ENCODE measurements around the gene PADI2. TPM values are rescaled to one million over a fixed set of nuclear protein-coding genes. Genes with fewer than 3 reads are reported as not detected.

Gene PADI2
- total and polyA plus RNA-seq, 2 of the 8 experiments (the other 6 are each of a cell fraction or from before 2014, with no cell fraction given), result 1.6 to 7.5 TPM

DNA sequence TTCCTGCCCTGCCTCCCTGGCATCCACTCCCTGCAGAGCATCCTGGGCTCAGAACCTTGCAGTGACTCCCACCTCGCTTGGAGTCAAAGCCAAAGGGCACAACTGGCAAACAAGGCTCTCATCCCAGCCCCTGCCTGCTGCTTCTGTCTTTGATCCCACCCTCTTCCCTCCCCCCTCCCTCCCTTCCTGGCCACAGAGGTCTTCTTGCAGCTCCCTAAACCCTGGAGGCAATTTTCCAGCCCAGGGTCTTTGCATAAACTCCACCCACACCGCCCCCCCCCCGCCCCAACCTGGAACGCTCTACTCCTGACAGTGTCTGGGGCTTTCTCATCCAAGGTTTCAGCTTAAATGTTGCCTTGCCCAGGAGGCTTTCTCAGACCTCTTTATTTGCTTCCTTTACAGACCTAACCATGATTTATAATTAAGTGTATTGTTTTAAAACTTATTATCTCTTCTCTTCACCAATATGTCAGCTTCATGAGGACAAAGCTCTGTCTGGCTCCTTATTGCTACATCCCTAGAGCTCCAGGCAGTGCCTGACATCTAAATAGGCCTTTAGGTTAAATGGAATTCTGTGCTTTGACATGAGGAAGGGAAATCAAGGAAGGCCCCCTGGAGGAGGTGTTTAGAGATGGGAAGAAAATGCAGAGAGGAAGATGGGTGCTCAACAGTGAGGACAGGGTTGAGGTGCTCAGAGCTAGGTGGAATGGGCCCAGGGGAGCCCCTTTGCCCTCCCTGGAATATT is 48.0 kb upstream of the PADI2 start:
- no peak overlapping the region for H2AK5ac ChIP-seq (ENCODE audit: low read depth, low read length)
- no peaks in the 10 kb centered on the region for H3K79me2 ChIP-seq (ENCODE audit: control insufficient read depth in 1 of 2, insufficient read depth in 2 of 2, low read length in 2 of 2)
- H3K27me3 ChIP-seq (replicated peaks in 1 of 4; ENCODE audit: control insufficient read depth in 3 of 4, extremely low read depth in 1 of 4, insufficient read depth in 3 of 4, low read length in 3 of 4), result no peaks in the 10 kb centered on the region
- no peak overlapping the region for H3K4me2 ChIP-seq (ENCODE audit: insufficient read depth in 1 of 2, low read depth in 2 of 2, low read length in 2 of 2)
- no peaks in the 10 kb centered on the region for H3K79me1 ChIP-seq (ENCODE audit: low read depth, low read length)
- H3K4ac ChIP-seq (replicated peaks; ENCODE audit: insufficient read length, low read depth, low read length), result no peak overlapping the region
- H3K23me2 ChIP-seq (ENCODE audit: low read depth, low read length), result peaks cover 5% of the 10 kb centered on the region; the same call in 1 of the 2 replicates
- H3K9me3 ChIP-seq (ENCODE audit: insufficient read depth in 2 of 2, low read depth in 1 of 2, low read length in 1 of 2), result no peaks in the 10 kb centered on the region
- 45% methylated on average over 4 of the region's 4 CpGs; no CpG with 5 or more reads in 1 of the 2 experiments for WGBS, 2 experiments (ENCODE audit: extremely low coverage in 1 of 2, insufficient coverage in 1 of 2, insufficient read length in 1 of 2, insufficient replicate concordance in 2 of 2, low coverage in 1 of 2, low lambda C conversion rate in 2 of 2, missing lambda C conversion rate in 1 of 2)
- H4K91ac ChIP-seq (replicated peaks; ENCODE audit: insufficient read length, low read length), result no peak overlapping the region
- DNase-seq (ENCODE audit: low read depth in 1 of 2, low spot score in 2 of 2), result no peak
- no peak overlapping the region for H3K4me3 ChIP-seq (ENCODE audit: extremely low read depth in 1 of 4, insufficient read depth in 2 of 4, low read depth in 3 of 4, low read length in 4 of 4)
- no peak overlapping the region for H2BK120ac ChIP-seq (replicated peaks; ENCODE audit: low read depth, low read length)
- FAIRE-seq, result no peak
- no peaks in the 10 kb centered on the region for H3K36me3 ChIP-seq (ENCODE audit: control insufficient read depth in 2 of 4, insufficient read depth in 4 of 4, low read length in 3 of 4)
- no peak overlapping the region for H3K14ac ChIP-seq (ENCODE audit: insufficient read length)
- no peak overlapping the region for H3K18ac ChIP-seq (ENCODE audit: extremely low read depth, low read length)
- CTCF ChIA-PET (ENCODE audit: partially characterized antibody), result interaction anchor here (0.7 to 1.8 kb wide), 11 partner anchors 14 to 107 kb away, joined by 3 to 9 read pairs (median 4); no protein-coding TSS in a partner anchor
- no peak overlapping the region for H3K56ac ChIP-seq (replicated peaks; ENCODE audit: insufficient read length, low read depth, low read length)
- no peak overlapping the region for H3K9ac ChIP-seq (replicated peaks in 1 of 4; ENCODE audit: extremely low read depth in 1 of 4, low read depth in 3 of 4, low read length in 3 of 4)
- no peak overlapping the region for H4K8ac ChIP-seq (ENCODE audit: extremely low read depth, insufficient read depth, low read length)
- H2BK5ac ChIP-seq (ENCODE audit: low read depth, low read length), result peak overlapping the region; percentile 82; the same call in 1 of the 2 replicates
- no peak overlapping the region for H3K23ac ChIP-seq (ENCODE audit: insufficient read length)
- POLR2A ChIA-PET (ENCODE audit: partially characterized antibody), result interaction anchor here (0.8 kb wide), 1 partner anchor 38 kb away, joined by 3 read pairs; the partner anchor contains the start of gene PADI1
- H3K27ac ChIP-seq (ENCODE audit: low read depth, low read length), result no peak overlapping the region
- H2BK20ac ChIP-seq (ENCODE audit: low read length), result no peak overlapping the region
- peak overlapping the region; percentile 29; the same call in 1 of the 2 replicates for H2AFZ ChIP-seq (ENCODE audit: low read length)
- H4K20me1 ChIP-seq (replicated peaks in 1 of 2; ENCODE audit: control insufficient read depth in 1 of 2, insufficient read depth in 2 of 2, low read length in 2 of 2), result peaks cover 0 to 2% of the 10 kb centered on the region in 2 experiments
- peaks cover 0 to 4% (median 3%) of the 10 kb centered on the region in 4 experiments; a peak in 4 of 7 replicates for H3K4me1 ChIP-seq (replicated peaks in 1 of 4; ENCODE audit: control insufficient read depth in 3 of 4, insufficient read depth in 4 of 4, low read length in 3 of 4)
- H2BK15ac ChIP-seq (ENCODE audit: low read length), result no peak overlapping the region
- H4K5ac ChIP-seq (ENCODE audit: insufficient read length, low read depth, low read length), result no peak overlapping the region
- 0 out of 2 replicates have a peak overlapping the region, but pooled peaks have one; percentile 12 for H2BK12ac ChIP-seq (ENCODE audit: low read depth, low read length)
- TF ChIP-seq TBP (IDR thresholded peaks at IDR 0.05; ENCODE audit: low read depth, low read length) (no peak), RBBP5 (IDR thresholded peaks at IDR 0.05; ENCODE audit: borderline replicate concordance, low read depth, low read length) (no peak), EZH2 (IDR thresholded peaks at IDR 0.05; ENCODE audit: low read depth, low read length, severe bottlenecking) (no peak), RNF2 (IDR thresholded peaks at IDR 0.05; ENCODE audit: borderline replicate concordance, low read depth, low read length, missing control alignments, poor library complexity, severe bottlenecking) (no peak), BRCA1 (IDR thresholded peaks at IDR 0.05; ENCODE audit: low read depth, low read length) (no peak), KDM4A (IDR thresholded peaks at IDR 0.05; ENCODE audit: low read depth, low read length, severe bottlenecking) (no peak), RXRA (IDR thresholded peaks at IDR 0.05; ENCODE audit: insufficient read depth, low read depth, low read length) (no peak), CBX5 (IDR thresholded peaks at IDR 0.05; ENCODE audit: low read depth, low read length) (no peak), RAD21 (IDR thresholded peaks at IDR 0.05 in 1 of 2, conservative IDR thresholded peaks at IDR 0.05 in 1 of 2; ENCODE audit: low read depth in 2 of 2, low read length in 2 of 2) (no peak), SUZ12 (IDR thresholded peaks at IDR 0.05; ENCODE audit: low read length) (no peak)
